ENCODE data around the gene GPC2. TPM values are rescaled to one million over a fixed set of nuclear protein-coding genes. Genes with fewer than 3 reads are reported as not detected.
A peak's percentile ranks its signal among the peaks of the same experiment; 100 is the strongest.
"Not testable (repeated sequence)": the region's sequence is repeated elsewhere in the genome, so short reads cannot be mapped to it uniquely, and the experiment has no call there.

The GPC2 gene
- total RNA-seq, 1 donor = 1.2 TPM

DNA sequence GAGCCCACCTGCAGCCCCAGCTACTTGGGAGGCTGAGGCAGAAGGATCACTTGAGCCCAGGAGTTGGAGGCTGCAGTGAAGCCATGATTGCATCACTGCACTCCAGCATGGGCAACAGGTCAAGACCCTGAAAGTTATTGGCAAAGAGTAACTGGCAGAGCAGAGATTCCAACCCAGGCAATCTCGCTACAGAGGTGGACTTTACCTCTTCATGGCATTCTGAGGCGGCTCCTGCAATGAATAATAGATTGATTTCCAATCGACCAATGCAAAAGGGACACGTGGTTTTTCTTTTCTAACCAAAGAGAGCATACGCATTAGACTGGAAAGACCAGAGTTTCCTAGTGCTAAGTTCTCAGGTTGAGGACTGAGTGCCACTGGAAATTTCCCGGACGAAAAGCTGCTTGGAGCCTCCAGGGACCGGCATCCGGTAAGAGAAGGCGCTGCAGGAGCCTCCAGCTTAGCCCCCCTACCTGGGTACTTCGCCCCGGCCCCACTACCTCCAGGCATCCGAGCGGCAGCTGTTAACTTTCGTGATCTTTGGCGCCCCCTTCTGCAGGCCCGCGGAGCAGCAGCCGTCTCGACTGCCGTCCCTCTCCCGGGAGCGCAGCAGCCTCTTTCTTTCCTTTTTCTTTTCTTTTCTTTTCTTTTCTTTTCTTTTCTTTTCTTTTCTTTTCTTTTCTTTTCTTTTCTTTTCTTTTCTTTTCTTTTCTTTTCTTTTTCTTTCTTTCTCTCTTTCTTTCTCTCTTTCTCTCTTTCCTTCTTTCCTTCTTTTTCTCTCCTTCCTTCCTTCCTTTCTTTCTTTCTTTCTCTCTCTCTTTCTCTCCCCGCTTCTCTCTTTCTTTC, 46.4 kb downstream of the GPC2 start:
- TF ChIP-seq, protein P1, sequence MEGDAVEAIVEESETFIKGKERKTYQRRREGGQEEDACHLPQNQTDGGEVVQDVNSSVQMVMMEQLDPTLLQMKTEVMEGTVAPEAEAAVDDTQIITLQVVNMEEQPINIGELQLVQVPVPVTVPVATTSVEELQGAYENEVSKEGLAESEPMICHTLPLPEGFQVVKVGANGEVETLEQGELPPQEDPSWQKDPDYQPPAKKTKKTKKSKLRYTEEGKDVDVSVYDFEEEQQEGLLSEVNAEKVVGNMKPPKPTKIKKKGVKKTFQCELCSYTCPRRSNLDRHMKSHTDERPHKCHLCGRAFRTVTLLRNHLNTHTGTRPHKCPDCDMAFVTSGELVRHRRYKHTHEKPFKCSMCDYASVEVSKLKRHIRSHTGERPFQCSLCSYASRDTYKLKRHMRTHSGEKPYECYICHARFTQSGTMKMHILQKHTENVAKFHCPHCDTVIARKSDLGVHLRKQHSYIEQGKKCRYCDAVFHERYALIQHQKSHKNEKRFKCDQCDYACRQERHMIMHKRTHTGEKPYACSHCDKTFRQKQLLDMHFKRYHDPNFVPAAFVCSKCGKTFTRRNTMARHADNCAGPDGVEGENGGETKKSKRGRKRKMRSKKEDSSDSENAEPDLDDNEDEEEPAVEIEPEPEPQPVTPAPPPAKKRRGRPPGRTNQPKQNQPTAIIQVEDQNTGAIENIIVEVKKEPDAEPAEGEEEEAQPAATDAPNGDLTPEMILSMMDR (IDR thresholded peaks at IDR 0.05; ENCODE audit: insufficient read depth, low read length) = peak; percentile 87
- H3K4me3 ChIP-seq (ENCODE audit: low read depth, low read length) = no peak overlapping the region
- DNase-seq (ENCODE audit: low read depth) = peak; percentile 55

DNA sequence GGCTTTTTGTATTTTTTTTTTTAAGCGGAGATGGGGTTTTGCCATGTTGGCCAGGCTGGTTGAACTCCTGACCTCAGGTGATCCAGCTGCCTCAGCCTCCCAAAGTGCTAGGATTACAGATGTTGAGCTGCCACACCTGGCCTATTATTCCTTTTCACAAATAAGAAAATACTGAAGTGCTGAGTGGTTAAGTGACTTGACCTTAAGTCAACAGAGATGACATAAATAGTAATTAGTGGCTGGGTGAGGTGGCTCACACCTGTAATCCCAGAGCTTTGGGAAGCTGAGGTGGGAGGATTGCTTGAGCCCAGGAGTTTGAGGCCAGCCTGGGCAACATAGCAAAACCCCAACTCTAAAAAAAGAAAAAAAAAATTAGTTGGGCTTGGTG, 47.0 kb downstream of the GPC2 start:
- not testable (repeated sequence) for H3K4me3 ChIP-seq (ENCODE audit: low read depth, low read length); DNase-seq (ENCODE audit: low read depth)

- H3K4me3 ChIP-seq (ENCODE audit: low read depth, low read length) = no peak overlapping the region
- DNase-seq (ENCODE audit: low read depth) = no peak
- TF ChIP-seq, protein P1 (IDR thresholded peaks at IDR 0.05; ENCODE audit: insufficient read depth, low read length) = no peak
Observed at GRCh38 chr7:100128637-100128963, 48.6 kb downstream of the GPC2 start.

DNA sequence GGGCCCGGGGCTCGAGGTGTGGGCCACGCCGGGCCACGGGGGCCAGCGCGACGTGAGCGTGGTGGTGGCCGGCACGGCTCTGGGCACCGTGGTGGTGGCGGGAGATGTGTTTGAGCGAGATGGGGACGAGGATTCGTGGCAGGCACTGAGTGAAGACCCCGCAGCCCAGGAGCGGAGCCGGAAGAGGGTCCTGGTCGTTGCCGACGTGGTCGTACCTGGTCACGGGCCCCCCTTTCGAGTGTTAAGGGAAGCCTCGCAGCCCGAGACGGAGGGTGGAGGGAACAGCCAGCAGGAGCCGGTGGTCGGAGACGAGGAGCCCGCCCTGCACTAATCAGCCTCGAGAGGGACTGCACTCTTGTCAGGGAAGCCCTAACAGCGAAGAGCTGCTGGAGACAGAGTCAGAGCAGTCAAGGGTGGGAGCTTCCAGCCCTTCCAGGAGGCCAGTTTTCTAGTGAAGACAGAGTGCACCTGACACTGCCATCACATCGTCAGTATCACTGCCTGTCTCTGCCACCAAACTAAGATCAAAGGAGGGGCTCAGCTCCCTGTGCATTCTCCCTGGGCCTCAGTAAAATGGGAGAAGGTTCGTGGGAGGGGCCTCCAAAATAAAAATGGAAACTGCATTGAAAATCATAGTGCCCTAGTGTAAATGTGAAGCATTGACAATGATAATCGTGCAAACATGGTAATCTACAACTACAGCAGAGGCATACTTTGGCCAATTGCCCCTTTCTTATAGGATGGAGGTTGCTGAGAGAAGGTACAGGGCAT, 49.1 kb downstream of the GPC2 start:
- TF ChIP-seq, protein P1 (IDR thresholded peaks at IDR 0.05; ENCODE audit: insufficient read depth, low read length) = no peak
- no peak for DNase-seq (ENCODE audit: low read depth)
- peak overlapping the region; percentile 99 for H3K4me3 ChIP-seq (ENCODE audit: low read depth, low read length)

DNA sequence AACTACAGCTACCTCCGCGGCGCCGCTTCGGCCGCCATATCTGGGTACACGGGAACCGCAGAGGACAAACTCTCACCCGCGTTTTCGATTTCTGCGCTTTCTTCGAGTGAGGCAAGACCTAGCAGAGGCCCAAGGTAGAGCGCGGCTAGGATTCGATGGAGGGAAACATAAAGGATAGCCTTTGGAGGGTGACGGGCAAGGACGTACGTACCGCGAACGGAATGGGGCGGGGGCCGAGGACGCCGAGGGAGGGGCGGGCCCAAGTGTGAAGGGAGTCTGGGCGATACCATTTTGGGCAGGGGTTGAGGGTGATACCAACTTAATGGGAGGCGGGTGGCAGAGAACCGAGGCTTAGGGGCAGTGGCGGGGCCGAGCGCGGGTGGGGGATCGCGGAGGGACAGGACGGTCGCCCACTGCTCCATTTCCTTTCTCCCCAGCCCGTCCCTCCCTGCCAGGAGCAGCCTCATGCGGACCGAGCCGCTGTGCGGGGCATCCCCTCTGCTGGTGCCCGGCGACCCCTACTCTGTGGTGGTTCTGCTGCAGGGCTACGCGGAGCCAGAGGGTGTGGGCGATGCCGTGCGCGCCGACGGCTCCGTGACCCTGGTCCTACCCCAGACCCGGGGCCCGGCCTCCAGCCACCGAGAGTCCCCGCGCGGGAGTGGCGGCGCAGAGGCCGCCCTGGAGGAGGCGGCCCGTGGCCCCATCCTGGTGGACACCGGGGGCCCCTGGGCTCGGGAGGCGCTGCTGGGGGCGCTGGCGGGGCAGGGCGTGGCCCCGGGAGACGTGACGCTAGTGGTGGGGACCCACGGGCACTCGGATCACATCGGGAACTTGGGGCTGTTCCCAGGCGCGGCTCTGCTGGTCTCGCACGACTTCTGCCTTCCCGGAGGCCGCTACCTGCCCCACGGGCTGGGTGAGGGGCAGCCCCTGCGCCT, 50.0 kb downstream of the GPC2 start, which contains the start of gene MBLAC1:
Gene MBLAC1 (plus strand): TSS at position 37 of the 935 bp plus-strand sequence. CDS start 429 bp downstream, at position 466.
- TF ChIP-seq, protein P1 (IDR thresholded peaks at IDR 0.05; ENCODE audit: insufficient read depth, low read length) = no peak
- peak; percentile 95 for DNase-seq (ENCODE audit: low read depth)
- H3K4me3 ChIP-seq (ENCODE audit: low read depth, low read length) = peak within 1 kb of the TSS; percentile 99

- DNase-seq (ENCODE audit: low read depth) = no peak
- H3K4me3 ChIP-seq (ENCODE audit: low read depth, low read length) = peak overlapping the region; percentile 99
- TF ChIP-seq, protein P1 (IDR thresholded peaks at IDR 0.05; ENCODE audit: insufficient read depth, low read length) = no peak
Observed at GRCh38 chr7:100126239-100126930, 50.8 kb downstream of the GPC2 start.
